CD4-positive, alpha-beta T cell treated with Interleukin-1 beta for 1 hour (primary cell): ENCODE data around the gene UBE2E2.
A peak's percentile ranks its signal among the peaks of the same experiment; 100 is the strongest.

ENCODE experiments used
- DNase-seq, 2 donors: peaks; one replicate each; pipeline ENCODE4 v3.0.0-alpha.2; 2020 to 2022

Gene UBE2E2

DNA sequence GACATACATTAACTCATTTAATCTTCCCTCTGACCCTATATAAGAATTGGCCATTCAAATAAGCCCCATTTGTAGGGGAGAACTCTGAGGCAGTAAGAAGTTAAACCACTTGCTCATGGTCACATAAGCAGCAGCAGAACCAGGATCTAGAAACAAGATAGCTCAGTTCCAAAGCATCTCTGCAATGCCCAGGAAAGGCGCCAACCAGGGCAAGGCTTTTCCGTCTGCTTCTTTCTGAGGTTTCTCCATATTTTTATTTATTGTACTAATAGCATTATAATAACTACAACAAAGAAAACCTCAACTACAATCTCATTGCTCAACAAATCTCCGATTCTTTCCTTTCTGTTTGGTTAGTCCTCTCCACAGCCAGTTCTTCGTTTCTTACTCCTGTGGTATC is 4.3 kb upstream of the UBE2E2 start:
- no peak for DNase-seq

DNA sequence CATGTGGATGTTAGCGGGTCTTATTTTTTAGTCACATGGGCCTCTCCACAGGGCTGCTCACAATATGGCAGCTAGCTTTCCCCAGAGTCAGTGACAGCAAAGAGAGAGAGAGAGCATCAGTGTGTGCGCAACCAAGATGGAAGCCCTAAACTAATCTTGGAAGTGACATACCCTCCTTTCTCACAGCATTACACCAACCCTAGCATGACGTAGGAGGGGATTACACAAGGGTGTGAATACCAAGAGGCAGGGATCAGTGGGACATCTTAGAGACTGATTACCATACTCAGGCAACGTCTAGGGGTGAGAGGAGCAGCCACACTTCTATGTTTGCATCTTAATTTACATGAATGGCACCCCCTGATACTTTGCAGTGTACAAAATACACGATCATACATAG is 3.5 kb upstream of the UBE2E2 start:
- no peak for DNase-seq

DNA sequence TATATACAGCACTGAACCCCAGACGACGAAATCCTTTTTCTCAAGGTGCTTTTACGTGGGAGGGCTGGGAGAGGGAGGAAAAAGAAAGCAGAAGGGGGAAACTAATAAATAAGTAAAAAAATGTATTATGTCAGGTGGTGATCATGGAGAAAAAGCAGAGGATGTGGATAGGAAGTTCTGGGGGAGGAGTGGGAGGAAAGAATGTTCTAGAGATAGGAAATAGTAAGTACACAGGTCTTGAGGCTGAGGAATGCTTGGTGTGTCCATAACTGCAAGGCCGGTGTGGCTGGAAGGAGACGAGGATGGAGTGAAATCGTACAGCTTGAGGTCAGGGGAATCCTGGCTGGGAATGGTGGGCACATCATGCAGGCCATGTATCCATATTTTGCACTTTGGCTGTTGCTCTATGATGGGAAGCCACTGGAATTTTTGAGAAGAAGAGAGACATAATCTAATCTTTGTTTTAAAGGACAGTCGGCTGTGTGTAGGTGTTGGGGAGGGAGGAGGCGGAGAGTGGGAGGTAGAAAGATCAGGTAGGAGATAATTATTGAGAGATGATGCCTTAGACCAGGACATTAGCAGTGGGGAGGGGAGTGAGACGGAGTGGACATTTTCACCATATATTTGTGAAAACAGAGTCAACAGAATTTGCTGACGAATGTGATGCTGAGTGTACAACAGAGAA is 1.8 kb upstream of the UBE2E2 start:
- DNase-seq = no peak

DNA sequence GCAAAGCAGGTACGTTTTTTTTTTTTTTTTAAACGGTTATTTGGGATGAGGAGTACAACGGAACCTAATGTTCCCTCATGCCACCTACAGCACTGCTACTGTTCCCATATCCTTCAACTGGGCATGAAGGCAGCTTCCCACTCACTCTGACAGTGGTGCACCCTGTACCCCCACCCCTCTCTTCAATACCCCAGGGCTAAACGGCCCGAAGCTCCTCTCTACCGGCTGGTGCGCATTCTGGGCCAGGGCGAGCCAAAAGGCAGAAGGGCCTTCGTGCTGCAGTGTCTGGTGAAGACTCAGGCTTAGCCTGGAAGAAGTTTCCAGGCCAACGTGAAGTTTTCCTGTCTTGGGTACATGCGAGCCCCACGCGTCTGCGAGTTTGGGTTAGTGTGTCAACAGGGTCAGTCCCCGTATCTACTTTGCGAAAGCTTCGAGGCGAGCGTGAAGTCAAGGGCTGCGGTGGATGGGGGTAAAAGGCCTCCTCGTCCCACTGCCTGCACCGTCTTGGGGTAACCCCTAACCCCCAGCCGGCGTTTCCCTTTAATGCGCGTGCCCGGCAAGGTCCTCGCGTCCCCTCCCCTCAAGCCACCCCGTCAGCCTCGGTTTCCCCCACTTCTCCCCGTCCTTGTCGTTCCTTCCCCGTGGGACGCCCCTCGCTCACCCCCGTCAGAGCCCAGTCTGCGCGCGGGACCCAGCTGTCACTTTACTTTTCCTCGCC is 765 bp upstream of the UBE2E2 start:
- DNase-seq = no peak

DNA sequence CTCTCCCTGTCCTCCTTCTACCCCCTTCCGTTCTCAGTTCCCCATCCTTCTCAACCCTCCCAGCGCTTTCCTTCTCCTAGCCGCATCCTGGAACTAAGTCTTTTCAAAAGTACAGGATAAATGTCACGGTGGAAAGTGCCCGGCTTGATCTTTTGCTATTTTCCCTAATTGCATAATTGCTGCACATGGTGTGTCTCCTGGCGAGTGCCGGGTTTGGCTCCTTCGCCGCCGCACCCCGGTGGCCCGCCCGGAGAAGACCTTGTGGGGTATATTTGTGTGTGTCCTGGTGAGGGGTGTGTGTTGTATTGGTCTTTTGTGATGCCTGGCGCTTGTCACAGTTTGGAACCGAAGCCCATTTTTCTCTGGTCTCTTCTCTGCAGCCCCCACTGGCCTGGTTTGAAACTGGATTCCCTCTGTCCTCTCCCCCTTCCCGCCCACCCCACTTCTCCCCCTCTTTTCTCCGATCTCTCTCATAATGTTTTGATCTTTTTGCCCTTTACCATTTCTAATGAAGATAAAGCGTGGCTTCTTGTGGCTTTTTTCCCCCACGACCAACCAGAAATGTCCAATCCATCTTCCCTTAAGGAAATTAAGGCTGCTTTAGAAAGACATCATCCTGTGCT is 692 bp downstream of the UBE2E2 start:
- DNase-seq = peak in 1 of 2 donors; percentile 1

DNA sequence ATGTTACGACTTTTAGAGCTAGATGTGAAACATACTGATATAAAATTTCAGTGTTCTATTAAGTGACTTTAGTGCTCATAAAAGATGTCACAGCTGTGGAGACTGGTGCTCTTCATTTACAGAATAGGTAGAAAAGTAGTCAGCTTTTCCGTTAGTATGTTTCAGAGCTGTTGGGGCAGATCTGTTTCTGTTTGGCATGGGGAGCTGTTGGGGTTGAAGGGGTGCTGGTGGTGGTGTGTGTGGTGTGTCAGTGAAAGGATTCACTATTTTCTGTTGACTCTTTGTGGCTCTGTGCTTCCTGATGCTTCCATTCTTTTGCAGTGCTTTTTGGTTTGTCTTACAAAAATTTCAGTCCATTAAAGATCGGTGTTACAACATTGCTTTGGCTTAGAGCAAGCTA is 3.2 kb downstream of the UBE2E2 start:
- no peak for DNase-seq

DNA sequence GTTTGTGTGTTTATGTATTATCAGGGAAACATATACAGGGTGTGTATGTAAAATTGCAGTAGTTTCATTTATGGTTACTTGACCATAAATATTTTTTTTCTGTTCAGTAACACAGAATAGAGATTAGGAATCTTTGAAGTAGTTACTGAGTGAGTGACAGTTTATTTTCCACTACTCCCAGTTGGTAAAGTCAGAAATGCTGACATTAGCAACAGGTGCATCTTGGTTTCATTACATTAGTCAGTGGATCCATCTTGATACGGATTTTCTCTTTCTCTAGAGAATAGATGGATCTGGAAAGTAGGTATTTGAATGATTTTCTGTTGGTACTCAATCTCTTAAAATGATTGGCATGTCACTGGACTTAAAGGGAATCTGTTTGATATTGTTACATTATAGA is 6.0 kb downstream of the UBE2E2 start:
- DNase-seq = no peak

DNA sequence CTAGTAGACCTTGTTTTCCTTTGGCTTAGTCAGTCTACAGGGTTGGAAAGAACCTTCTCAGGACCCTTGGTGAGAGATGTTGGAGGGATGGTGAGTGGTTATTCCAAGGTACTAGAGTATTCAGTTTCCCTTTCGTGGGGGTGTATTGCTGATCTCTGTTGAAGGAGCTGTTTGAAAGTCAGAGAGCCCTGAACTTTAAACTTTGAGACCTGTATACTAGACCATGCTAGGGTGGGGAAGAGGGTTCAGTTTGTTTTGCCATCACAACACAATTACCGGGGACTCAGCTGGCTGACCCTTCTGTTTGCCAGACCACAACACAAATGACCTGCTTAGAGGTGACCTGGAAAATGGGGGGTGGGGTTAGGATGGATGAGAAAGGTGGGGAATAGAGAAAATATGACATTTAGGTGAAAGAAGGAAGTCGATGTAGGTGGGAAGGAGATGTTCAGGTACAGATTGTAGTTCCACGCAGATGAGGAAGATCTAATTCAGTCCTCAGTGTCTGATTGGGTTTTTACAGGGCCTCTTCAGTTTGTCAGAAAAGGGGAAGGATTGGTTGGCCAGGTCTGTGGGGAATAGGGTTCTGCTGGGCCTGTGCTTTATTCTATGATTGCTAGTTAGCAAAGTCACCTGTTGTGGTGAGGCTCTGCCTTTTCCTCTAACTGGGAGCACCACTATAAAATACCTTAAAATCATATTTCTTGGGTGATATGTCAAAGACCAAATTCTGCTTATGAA is 6.8 kb downstream of the UBE2E2 start:
- no peak for DNase-seq

GRCh38 chr3:23213813-23214212 is 10.7 kb downstream of the UBE2E2 start:
- DNase-seq = no peak

GRCh38 chr3:23217872-23218554 is 14.9 kb downstream of the UBE2E2 start:
- DNase-seq = no peak

DNA sequence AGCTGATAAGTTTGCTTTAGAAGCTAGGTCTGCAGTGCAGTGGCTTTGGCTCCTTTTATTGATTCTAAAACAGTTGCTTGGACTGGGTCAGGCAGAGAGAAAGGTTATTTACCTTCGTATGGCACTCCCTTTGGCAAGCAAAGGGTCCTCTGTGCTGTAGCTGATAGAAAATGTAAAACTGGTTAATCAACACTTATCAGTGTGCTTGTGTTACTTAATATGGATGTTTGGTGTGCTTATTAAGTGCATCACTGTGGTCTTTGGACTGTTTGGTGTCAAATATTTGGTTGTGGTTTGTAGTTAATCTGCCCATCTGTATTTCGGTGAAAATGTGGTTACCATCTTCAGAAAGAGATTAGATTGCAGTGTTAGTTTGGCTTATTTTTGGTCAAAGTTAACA is 16.0 kb downstream of the UBE2E2 start:
- no peak for DNase-seq

- DNase-seq = no peak
These were observed 16.4 kb downstream of the UBE2E2 start for GRCh38 chr3:23219552-23219951.

DNA sequence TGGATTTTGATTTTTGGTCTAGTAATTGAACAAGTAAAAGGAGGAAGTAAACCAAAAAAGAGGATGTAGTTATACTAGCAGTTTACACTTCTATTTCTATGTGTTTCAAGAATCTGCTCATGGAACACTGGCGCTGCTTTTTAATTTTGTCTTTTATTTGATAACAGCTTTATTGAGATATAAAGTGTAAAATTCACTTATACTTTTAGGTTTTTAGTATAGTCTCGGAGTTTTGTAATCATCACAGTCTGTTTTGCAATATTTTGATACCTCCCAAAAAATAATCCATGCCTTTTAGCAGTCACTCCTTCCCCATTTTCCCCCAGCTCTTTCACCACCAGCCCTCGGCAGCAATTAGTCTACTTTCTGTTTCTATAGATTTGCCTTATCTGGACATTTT is 18.0 kb downstream of the UBE2E2 start:
- peak in 1 of 2 donors; percentile 7 for DNase-seq

DNA sequence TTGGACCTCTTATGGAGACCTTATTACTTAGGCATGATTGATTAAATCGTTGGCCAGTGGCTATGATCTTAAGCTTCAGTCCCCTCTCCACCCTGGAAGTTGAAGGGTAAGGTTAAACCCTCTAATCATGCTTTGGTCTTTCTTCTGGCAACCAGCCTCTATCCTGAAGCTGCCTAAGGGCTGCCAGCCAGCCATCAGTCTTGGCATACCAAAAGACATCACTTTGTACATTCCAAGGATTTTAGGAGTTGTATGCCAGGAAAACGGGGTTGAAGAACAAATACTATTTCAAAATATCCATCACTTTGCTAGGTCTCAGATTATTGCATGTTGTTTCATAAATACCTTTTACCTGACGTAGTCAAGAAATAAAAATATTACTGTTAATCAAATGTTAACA is 28.9 kb downstream of the UBE2E2 start:
- DNase-seq = no peak

DNA sequence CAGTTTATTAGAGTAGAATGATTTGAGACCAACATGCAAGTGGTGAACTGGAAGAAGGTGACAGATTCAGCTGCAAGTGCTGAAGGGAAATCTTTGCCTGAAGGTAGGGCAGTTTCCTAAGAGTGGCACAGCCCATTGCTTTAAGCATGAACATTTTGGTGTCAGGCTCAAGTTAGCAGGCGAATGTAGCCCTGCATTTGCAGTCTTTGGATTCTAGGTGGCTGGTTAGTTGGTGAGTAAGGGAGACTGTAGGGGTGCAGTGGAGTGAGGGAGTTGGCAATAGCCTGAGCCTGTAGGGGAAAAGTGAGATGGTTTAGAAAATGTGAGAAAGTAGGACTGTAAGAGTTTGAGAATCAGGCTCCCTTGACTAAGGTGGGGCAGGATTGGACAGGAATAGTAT is 29.7 kb downstream of the UBE2E2 start:
- DNase-seq = no peak

DNA sequence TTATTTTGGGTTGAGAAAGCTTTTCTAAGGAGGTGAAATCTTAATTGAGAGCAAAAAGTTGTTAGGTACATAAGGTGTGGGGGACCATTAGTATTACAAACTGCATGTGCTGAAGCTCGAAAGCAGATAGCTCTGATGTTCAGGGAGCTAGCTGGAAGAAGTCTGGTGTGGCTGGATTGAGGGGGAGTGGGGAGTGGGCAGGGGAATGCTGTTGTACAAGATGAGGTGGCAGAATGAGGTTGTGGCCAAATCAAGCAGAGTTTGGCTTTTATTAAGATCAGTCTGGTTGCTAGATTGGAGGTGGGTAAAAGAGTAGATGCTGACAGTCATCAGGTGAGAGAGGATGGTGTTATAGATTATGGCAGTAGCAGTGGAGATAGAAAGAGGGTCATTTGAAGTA is 32.1 kb downstream of the UBE2E2 start:
- no peak for DNase-seq

DNA sequence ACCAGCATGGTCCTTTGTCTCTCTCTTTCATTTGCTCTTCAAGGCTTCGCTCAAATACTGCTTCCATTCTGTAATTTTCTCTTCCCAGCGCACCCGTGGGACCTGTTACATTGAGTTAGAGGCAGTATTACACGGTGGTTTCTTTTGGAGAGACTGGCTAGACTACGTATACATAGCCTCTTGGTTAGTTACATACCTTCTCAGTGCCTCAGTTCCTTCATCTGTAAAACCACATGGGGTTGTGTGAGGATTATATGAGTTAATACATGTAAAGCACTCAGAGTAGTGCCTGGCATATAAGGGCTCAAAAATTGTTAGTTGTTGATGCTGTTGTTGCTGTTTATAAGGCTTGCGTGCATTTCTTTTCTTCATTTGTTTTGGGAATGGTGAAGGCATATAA is 33.8 kb downstream of the UBE2E2 start:
- DNase-seq = no peak

DNA sequence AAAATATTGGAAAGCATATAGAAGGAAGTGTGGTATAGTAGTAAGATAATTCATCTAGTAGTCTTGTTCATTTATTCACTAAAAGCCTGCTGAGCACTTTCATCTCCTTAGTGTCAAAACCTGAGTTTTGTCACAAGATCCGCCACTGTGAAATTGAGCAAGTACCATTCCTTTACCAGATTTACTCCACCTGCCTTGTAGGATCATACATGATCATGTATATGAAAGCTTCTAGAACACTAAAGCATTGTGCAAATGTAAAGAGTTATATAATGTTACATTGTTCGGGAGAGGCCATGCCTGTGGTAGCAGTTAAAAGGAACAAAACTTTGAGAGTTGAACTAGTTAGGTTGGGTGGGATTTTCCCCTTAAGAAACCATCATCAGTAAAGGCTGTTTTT is 35.0 kb downstream of the UBE2E2 start:
- no peak for DNase-seq

GRCh38 chr3:23238578-23238977 is 35.5 kb downstream of the UBE2E2 start:
- DNase-seq = no peak

- DNase-seq = no peak
These were observed 36.3 kb downstream of the UBE2E2 start for GRCh38 chr3:23239211-23240068.

GRCh38 chr3:23240171-23240785 is 37.2 kb downstream of the UBE2E2 start:
- no peak for DNase-seq

GRCh38 chr3:23241256-23241655 is 38.1 kb downstream of the UBE2E2 start:
- DNase-seq = no peak
